Activated CD4-positive, alpha-beta T cell treated with anti-CD3 and anti-CD28 coated beads for 48 hours (primary cell): ENCODE measurements around the gene GGN.
"Not testable (repeated sequence)": the region's sequence is repeated elsewhere in the genome, so short reads cannot be mapped to it uniquely, and the experiment has no call there.

Experiments
- DNase-seq: peaks from one replicate; pipeline ENCODE4 v3.0.0-alpha.2; 2020

Gene GGN

DNA sequence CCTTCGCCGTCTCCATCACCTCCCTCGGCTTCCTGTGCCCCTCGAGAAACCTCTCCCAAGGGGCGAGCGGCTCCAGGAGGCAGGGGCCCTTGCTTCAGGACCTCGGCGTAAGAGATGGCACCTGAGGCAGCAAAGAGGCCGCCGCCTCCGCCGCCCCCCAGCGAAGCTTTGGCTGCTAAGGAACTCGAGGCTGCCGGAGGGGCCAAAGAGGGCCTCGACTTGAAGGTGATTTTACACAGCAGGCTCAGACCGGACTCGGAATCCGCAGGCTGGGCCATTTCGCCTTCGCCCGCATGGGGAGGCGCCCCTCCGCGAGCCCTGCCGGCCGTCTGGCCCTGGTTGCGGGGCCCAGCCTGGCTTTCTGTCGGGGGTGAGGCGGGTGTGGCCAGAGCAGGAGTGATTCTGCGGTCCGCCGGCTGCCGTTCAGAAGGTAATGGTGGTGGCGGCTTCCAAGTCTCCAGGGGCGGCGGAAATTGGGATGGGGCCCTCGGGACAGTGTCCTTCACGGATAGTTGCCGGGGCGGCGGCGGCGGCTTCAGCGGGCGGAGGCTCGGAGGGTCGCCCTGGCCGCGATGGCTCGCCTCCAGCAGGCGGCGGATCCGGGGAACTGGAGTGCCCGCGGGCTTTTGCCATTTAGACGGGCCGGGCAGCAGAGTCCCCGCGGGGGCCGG is 1.4 kb downstream of the GGN start:
- DNase-seq: no peak

DNA sequence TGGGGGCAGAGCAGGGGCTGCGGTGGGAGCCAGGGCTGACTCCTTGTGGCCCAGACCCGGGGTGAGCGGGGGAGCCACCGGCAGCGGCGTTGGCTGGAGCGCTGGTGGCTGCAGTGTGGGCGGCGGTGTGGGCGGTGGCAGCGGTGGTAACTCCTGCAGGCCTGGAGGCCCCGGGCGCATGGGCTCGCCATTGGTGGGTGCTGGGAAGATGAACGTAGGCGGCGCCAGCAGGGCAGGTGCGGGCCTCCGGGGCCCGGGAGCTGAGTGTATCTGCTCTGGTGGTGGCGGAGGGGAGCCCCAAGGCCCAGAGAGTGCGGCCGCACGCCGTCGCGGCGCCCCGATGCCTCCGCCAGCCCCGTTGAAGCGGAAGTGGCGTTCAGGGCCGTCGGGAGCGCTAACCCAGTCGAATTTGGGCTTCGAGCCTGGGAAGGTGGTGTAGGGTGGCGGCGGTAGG is 2.0 kb downstream of the GGN start:
- no peak for DNase-seq

DNA sequence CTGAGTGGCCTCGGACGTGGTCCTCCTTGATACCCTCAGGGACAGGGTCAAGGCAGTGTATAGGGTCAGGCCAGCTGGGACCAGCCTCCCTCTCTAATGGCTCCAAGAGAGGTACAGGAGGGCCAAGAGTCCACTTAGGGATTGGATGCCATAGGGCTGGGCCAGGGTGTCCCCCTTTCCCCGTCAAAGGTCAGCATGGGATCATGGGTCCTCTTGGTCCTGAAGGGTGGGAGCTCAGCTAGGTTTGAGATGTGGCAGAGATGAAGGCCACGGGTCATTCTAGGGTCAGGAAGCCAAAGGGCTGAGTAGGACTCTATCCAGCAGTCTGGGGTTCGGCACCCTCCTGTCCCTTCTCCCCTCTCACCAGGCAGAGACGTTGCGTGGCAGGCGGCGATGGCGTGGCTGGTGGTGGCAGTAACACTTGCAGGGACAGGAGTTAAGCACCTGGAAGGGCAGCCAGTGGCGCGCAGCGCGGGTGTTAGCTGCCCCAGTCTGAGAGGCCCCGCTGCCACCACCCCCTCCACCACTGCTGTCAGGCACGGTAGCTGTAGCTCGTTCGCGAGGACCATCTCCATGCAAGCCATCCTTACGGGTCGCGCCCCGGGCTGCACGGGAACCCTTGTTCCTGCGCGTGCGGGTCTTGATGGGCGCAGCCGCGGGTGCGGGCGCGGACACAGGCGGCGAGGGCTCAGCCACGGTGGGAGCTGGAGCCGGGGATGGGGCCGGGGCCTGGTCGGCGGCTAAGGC is 2.6 kb downstream of the GGN start:
- no peak for DNase-seq

DNA sequence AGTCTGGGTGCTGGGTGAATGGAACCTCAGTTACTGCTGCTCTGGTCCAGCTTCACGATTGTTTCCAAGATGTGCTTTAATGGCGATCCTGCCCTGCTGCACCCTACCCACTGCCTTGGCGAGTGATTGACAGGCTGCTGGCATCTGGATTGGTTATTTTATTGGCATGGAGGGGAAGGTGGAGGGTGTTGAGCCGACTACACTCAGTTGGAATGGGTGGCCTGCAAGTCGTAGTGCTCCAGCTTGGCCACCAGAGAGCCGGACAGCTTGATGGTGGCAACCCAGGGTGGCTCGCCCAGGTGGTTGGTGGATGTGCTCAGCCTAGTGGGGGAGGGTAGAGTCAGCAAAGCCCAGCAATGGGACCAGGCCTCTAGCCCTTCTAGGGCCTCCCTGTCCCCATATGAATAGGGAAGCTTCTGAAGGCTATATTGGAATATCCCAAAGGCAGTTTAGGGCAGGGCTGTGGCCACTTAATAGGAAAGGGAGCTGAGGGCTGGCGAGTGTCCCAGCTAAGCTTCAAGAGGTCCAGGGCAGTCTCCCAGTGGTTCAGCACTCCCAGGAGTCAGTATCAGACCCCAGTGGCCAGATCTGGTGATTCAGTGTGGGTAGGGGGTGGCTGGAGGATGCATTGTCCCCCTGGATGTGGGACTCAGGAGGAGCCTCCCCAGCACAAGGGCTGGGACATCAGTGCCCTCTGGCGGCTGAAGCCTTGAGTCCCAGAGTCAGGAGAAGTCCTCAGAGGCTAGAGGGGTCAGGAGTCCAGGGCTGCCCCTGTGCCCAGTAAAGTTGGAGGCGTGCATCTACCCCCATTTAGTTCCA is 3.4 kb downstream of the GGN start:
- DNase-seq: no peak

DNA sequence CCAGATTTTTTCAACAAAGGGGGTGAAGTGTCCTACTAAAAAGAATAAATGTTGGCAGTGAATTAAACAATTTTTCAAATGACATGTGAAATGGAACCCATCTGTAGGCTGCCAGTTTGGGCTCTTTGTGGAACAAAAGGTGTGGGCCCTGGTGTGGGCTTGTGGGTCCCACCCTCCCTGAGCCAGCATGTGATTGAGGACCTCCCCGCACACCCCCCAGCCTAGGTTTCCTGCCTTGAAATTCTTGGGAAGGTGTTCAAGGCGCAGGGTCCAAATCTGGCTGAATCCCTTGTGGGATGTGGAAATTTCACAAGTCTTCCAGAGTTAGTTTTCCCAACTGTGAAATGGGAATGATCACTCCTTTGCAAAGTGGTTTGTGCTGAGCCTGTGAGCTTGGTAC is 4.1 kb downstream of the GGN start:
- DNase-seq: no peak

DNA sequence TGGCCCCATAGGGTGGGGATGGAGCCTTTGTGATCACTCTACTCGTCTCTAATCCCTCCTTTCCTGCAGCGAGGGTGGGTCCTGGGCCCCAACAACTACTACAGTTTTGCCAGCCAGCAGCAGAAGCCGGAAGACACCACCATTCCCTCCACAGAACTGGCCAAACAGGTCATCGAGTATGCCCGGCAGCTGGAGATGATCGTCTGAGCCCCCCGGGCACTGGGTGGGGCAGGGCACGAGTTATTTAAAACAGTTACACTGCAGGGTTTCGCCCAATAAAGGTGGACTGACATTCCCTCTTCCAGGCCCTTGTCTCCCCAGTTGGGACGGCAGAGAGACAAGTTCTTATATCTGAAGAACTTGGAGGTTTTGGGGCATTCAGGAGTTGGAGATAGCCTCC is 4.7 kb downstream of the GGN start:
- no peak for DNase-seq

DNA sequence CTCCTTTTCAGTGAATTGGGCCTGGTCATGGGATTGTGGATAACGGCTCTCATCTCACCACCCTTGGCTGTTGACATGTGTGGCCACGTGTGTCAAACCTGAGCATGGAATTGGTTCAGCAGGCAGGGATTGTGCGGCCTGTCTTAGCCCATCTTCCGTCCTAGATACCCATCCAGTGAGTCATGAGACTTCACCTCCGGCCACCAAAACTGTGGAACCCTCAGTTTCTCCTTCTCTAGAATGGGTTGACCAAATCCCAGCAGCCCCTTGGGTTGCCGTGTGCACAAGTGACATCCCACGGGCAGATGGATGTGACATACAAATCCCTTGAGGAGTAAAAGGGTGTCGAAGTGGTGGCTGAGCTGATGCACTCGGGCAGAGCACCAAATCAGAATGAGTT is 6.7 kb downstream of the GGN start:
- no peak for DNase-seq

DNA sequence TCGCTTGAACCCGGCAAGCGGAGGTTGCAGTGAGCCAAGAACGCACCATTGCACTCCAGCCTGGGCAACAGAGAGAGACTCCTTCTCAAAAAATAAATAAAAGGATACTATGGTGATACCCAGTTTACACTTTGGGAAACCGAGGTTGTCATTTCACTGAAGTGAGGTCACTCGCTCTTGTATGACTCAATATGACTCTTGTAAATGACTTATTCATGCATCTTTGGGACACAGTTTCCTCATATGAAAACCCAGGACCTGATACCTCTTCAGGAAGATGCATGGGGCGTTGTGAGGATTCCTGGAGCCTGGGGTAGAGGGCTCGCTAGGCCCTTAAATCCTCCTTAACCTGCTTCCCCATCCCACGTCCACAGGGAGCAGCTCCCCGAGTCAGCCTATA is 9.0 kb downstream of the GGN start:
- no peak for DNase-seq

DNA sequence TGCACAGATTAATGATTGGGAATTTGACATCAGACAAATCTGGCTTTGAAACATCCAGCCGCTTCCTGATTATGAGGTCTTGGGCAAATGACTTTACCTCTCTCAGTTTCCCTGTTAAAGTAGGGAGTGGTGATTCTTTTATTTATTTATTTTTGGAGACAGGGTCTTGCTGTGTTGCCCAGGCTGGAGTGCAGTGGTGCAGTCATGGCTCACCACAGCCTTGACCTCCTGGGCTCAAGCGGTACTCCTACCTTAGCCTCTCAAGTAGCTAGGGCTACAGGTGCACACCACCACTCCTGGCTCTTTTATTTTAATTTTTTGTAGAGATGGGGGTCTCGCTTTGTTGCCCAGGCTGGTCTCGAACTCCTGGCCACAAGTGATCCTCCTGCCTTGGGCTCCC is 10.8 kb downstream of the GGN start:
- no peak for DNase-seq

DNA sequence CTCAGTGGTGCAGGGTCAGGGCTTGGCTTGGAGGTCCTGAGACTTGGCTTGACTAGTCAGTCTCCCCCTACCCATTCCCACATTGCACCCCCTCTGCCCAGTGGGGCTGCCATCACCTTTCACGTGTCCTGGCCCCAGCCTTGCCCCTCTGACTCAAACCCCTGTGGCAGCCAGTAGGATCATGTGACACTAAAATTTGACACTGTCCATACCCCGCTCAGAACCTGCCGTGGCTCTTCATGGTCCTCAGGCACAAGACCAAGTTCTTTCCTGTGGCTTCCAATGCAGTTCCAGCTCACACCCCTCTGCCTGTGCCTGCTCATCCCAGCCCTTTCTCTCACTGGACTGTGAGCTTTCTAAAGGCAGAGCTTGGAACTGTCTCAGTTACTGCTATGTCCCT is 11.3 kb downstream of the GGN start:
- DNase-seq: no peak

DNA sequence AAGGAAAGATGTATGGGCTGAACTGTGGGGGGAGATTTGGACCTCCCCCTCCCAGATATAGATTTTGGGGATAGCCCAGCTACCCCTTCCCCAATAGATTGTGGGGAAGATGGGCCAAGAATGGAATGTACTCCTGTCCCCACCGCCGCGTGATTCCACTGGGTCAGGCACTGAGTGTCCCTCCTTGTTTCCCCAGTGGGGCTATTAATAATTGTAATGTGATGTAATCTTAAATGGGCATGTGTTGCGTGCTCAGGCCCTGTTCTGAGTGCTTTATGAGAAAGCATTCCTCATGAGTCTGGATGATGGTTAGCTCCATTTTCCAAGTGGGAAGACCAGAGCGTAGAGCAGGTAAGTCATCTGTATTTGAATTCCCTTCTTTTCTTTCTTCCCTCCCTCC is 12.1 kb downstream of the GGN start:
- DNase-seq: no peak

DNA sequence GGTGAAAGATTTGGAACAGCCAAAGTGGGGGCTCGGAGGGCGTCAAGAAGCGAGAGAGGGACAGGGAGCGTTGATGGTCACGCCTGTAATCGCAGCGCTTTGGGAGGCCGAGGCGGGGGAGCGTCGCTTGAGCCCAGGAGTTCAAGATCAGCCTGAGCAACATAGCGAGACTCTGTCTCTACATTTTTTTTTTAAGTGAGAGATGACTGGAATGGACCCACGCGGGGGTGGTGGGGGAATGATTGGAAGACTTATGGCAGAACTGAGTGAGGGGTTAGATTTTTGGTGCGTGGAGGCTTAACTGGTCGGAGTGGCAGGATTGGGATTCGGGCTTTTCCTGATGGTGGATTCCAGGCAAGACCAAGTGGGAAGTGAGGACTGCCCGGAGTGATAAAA is 12.7 kb downstream of the GGN start:
- DNase-seq: peak; percentile 28

DNA sequence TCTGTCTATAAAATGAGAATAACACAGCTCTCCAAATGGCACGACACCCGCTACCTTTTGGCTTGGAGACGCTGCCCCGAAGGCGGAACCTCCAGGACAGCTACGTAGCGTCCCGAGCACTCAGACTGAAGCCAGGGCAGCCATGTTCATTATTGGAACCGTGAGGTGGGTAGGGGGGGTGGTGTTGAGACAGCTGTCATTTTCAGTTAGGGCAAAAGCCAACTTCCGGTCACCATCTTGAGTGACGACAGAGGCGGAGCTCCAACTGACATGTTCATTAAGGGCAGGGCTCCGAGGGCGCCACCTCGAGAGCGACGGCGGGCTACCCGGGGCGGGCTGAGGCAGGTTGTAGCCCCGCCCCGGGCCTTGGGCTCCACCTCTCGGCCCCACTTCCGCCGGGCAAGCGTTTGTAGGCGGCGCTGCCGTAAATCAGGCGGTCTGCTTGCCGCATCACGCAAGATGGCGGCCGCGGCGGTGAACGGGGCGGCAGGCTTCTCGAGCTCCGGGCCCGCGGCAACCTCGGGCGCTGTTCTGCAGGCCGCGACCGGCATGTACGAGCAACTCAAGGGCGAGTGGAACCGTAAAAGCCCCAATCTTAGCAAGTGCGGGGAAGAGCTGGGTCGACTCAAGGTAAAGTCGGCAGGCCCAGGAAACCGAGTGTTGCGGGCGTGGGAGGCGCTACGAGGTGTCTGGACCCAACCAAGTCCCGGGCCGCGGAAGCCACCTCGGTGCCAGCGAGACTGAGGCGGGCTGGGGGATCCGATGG is 13.3 kb downstream of the GGN start, which contains the start of gene PSMD8:
PSMD8 (plus strand) TSS at position 240 of the 766 bp plus-strand sequence; CDS start at position 271, 31 bp downstream.
- DNase-seq: peak; percentile 99

DNA sequence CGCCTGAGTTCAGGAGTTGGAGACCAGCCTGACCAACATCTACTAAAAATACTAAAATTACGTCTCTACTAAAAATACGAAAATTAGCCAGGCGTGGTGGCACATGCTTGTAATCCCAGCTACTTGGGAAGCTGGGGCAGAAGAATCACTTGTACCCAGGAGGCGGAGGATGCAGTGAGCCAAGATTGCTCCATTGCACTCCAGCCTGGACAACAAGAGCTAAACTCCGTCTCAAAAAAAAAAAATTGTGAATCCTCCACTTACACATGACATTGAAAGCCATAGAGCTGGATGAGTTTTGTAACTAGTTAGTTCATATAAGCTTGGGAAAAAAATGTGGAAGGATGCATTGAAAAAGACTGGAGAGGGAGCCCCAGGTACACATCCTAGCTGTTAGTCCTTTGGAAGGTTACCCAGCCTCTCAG is 13.9 kb downstream of the GGN start:
- DNase-seq: no peak

DNA sequence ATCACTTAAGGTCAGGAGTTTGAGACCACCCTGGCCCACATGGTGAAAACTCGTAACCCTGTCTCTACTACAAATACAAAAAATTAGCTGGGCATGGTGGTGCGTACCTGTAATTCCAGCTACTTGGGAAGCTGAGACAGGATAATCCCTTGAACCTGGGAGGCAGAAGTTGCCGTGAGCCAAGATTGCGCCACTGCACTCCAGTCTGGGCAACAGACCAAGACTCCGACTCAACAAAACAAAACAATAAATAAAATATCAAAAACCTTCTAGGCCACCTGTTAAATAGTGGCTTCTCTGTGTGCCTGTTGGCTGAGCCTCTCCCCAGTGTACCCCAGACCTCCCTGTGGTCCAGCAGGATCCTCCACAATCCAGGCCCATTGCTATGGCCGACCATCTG is 16.8 kb downstream of the GGN start:
- no peak for DNase-seq

DNA sequence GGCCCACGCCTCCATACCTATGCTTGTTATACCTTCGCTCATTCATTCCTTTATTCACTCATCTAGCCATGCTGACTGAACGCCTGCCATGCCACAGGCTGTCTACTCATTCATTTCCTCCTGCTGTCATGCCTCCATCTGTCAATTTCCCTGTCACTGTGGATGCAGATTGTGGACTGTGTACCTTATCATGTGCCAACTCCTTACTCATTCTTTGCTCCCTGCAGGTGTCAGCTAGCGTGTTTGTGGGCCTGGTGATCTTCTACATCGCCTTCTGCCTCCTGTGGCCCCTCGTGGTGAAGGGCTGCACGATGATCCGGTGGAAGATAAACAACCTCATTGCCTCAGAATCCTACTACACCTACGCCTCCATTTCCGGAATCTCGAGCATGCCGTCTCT is 17.5 kb downstream of the GGN start:
- DNase-seq: no peak

DNA sequence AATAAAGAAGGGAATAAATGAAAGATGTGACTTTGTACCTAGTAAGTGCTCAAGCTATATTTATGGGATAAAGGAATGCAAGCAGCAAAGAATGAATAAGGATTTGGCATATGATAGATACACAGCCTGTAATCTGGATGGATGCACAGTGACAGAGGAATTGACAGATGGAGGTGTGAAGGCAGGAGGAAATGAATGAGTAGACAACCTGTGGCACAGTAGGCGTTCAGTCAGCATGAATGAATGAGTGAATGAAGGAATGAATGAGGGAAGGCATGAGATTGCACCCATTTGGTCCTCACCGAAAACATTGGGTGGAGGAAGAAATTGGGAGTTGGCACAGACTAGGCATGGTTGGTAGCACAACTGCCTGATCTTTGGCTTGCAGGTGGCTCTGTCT is 18.2 kb downstream of the GGN start:
- DNase-seq: no peak

DNA sequence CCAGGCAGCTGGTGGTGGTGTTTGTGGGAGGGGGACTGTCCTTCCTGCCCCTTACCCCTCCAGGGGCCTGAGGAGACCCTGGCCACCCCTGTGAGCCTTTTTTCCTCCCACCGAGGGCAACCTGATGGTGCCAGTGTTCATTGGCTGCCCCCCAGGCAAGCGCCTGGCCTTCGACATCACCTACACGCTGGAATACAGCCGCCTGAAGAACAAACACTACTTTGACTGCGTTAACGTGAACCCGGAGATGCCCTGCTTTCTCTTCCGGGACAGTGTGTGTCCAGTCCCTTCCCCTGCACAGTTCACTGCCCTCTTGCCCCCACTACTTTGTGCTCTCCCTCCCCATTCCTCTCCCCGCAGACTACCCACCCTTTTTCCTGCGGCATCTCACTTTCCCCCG is 20.8 kb downstream of the GGN start:
- no peak for DNase-seq

DNA sequence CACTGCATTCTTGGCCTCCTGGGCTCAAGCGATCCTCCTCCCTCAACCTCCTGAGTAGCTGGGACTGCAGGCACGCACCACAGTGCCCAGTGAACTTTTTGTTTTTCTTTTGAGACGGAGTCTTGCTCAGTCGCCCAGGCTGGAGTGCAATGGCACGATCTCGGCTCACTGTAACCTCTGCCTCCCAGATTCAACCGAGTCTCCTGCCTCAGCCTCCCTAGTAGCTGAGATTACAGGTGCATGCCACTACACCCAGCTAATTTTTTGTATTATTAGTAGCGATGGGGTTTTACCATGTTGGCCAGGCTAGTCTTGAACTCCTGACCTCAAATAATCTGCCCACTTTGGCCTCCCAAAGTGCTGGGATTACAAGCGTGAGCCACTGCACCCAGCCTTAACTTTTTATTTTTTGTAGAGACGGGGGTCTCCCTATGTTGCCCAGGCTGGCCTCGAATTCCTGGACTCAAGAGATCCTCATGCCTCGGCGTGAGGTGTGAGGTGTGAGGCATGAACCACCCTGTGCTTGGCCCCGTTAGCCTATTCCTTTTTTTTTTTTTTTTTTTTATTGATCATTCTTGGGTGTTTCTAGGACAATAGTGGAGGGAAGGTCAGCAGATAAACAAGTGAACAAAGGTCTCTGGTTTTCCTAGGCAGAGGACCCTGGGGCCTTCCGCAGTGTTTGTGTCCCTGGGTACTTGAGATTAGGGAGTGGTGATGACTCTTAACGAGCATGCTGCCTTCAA is 24.7 kb downstream of the GGN start:
- DNase-seq: not testable (repeated sequence)

DNA sequence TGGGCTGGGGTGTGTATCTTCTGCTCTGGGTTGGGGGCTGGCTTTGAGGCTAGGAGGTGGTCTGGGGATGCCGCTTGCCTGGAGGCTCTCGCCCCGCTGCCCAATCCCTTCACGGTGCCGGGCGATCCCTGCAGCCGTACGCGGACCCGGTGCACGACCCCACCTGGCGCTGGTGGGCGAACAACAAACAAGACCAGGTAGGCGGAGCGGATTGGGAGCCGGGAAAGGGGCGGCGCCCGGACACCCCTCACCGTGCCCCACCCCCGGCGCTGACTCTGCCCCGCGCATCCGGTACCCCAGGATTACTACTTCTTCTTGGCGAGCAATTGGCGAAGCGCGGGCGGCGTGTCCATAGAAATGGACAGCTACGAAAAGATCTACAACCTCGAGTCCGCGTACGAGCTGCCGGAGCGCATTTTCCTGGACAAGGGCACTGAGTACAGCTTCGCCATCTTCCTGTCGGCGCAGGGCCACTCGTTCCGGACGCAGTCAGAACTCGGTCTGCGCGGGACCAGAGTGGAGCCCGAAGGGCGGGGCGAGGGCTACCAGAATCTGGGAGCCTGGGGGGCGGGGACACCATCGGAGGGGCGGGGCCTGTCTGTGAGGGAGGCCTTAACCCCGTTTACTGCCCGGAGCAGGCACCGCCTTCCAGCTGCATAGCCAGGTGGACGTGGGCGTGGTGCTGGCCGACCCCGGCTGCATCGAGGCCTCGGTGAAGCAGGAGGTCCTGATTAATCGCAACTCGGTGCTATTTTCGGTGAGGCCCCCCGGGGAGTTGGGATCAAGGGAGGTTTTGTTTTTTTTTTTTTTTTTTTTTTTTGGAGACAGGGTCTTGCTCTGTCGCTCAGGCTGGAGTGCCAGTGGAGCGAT is 25.5 kb downstream of the GGN start:
- DNase-seq: peak; percentile 94

DNA sequence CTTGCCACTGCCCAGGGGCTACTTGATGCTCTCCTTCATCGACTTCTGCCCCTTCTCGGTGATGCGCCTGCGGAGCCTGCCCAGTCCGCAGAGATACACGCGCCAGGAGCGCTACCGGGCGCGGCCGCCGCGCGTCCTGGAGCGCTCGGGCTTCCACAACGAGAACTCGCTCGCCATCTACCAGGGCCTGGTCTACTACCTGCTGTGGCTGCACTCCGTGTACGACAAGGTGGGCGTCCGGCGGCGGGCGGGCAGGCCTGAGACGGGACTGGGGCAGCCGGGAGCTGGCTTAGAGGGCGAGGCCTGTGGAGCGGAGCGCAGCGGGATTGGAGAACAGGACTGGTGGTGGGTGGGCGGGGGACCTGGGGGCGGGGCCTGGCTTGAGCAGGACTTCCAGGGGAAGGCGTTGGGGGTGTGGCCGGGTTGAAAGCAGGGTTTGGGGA is 26.2 kb downstream of the GGN start:
- DNase-seq: peak; percentile 83
